Psoas muscle (tissue), 8 donors: ENCODE results near the gene SPAG16. TPM values are rescaled to one million over a fixed set of nuclear protein-coding genes. Genes with fewer than 3 reads are reported as not detected.

ENCODE experiments used
- ATAC-seq, 4 donors: fragments of 200-7000 bp; cut with Tn5 transposase; one replicate each; pipeline ENCODE4 v1.9.1; 2020; ENCODE audit warnings: moderate library complexity in 3 of 4, mild to moderate bottlenecking in 2 of 4
- DNase-seq, 2 donors: peaks; one replicate each; pipeline ENCODE4 v3.0.0-alpha.2; 2020
- H3K27ac ChIP-seq: fragments of 200-600 bp; one replicate; pipeline ENCODE4 v1.8.0; 2022
- H3K27me3 ChIP-seq, 3 donors: fragments of 200-600 bp in 1 of 3; one replicate each; pipeline versions ENCODE4 v1.6.1 to v1.8.0; 2013 to 2022; ENCODE audit warnings: low read length in 2 of 3, mild to moderate bottlenecking in 2 of 3, moderate library complexity in 1 of 3; ENCODE audit not compliant: insufficient read depth in 3 of 3
- H3K36me3 ChIP-seq, 2 donors: fragments of 200-600 bp in 1 of 2; one replicate each; pipeline versions ENCODE4 v1.6.1 to v1.8.0; 2013 to 2022; ENCODE audit warnings: low read depth in 1 of 2, mild to moderate bottlenecking in 1 of 2, moderate library complexity in 1 of 2; ENCODE audit not compliant: insufficient read depth in 1 of 2
- H3K4me1 ChIP-seq: fragments of 200-600 bp; one replicate; pipeline ENCODE4 v1.8.0; 2022
- H3K4me3 ChIP-seq: fragments of 200-600 bp; one replicate; pipeline ENCODE4 v1.8.0; 2022; ENCODE audit warnings: mild to moderate bottlenecking
- H3K9me3 ChIP-seq: fragments of 200-600 bp; one replicate; pipeline ENCODE4 v1.8.0; 2022
- CTCF ChIP-seq: fragments of 200-600 bp; IDR thresholded peaks from one replicate; pipeline ENCODE4 v1.8.0; 2022; ENCODE audit warnings: antibody characterized with exemption
- WGBS, 3 donors: extraction: QIAGEN DNeasy Blood & Tissue Kit; methylation state at CpG; one replicate each; pipeline versions ENCODE4 v1.1.6 to v1.1.7; 2013; 5-methylcytosine and 5-hydroxymethylcytosine counted together
- intact Hi-C, 2 donors: fragments of 100-400 bp; cut with DNase I; formaldehyde crosslinking; loops; one replicate each; pipeline versions ENCODE4 v1.11.0 to v1.14.2; 2022
- polyA plus RNA-seq, 3 donors: library from polyadenylated mRNA; stranded (reverse); fragments of 200-250 nt; gene quantifications; one replicate each; pipeline ENCODE4 v1.2.3, GENCODE V29; 2013
- total RNA-seq, 4 donors: library from RNA; stranded (reverse); fragmentation: NEBNext Ultra II Directional in 2 of 4; extraction: Animal tissue kit (Norgen Biotek cat#: 25700) in 2 of 4; gene quantifications; one replicate each; pipeline versions ENCODE4 v1.2.1 to v1.2.4, GENCODE V29; 2021 to 2023
- donor health status: healthy with polysubstance abuse.
- donor health status: DM: no; HTN: no; CAD: no; lungs with moderate emphysema.
- donor health status: Bipolar disorder and iron deficiency.
- donor health status: healthy.
- donor health status: DM: yes; HTN: yes; CAD: no.
- donor health status: DM: no; HTN: no; CAD: no.
- donor health status: DM: no; HTN: no; CAD: no.
- donor health status: DM: yes; HTN: yes; CAD: no.

SPAG16 gene
- total and polyA plus RNA-seq, 7 donors = 1.6 to 8.7 (median 4.3) TPM

GRCh38 chr2:214436470-214436869 is 1152.2 kb downstream of the SPAG16 start:
- intact Hi-C loops = no loop called here
- Histone ChIP-seq H3K9me3 (no peaks in the 10 kb centered on the region), H3K27ac (no peak overlapping the region), H3K4me3 (no peak overlapping the region), H3K36me3 (no peaks in the 10 kb centered on the region), H3K4me1 (no peaks in the 10 kb centered on the region), H3K27me3 (no peaks in the 10 kb centered on the region)
- 91 to 96% (median 94%) methylated on average over 4 of the region's 4 CpGs for WGBS, 3 donors
- TF ChIP-seq CTCF = no peak
- no peak for ATAC-seq
- no peak for DNase-seq

GRCh38 chr2:214450118-214450894 is 1166.0 kb downstream of the SPAG16 start:
- intact Hi-C loops = no loop called here
- H3K27me3 ChIP-seq = no peaks in the 10 kb centered on the region
- H3K9me3 ChIP-seq = no peaks in the 10 kb centered on the region
- no peak overlapping the region for H3K4me3 ChIP-seq
- no peaks in the 10 kb centered on the region for H3K4me1 ChIP-seq
- H3K27ac ChIP-seq = no peak overlapping the region
- DNase-seq = no peak
- ATAC-seq = no peak
- no peaks in the 10 kb centered on the region for H3K36me3 ChIP-seq
- no peak for TF ChIP-seq CTCF
- 76 to 90% (median 83%) methylated on average over 4 of the region's 4 CpGs for WGBS, 3 donors

GRCh38 chr2:214451516-214452275 is 1167.4 kb downstream of the SPAG16 start:
- H3K27ac ChIP-seq = no peak overlapping the region
- DNase-seq = no peak
- H3K36me3 ChIP-seq = no peaks in the 10 kb centered on the region
- intact Hi-C loops = no loop called here
- H3K4me1 ChIP-seq = no peaks in the 10 kb centered on the region
- no peak overlapping the region for H3K4me3 ChIP-seq
- ATAC-seq = no peak
- WGBS, 3 donors = 52 to 65% (median 61%) methylated on average over 2 of the region's 2 CpGs
- no peaks in the 10 kb centered on the region for H3K9me3 ChIP-seq
- H3K27me3 ChIP-seq = no peaks in the 10 kb centered on the region
- TF ChIP-seq CTCF = no peak

Other genes with a start within 250 kb of the SPAG16 start
- 10 to 100 TPM in 1 of 4 donors, 1 to 10 TPM in 3; 3.2 to 11.6 (median 6.5) TPM for gene IKZF2, start 132.9 kb upstream of the SPAG16 start, total RNA-seq
- 1 to 10 TPM in 1 of 3 donors, under 1 TPM in 2; 0.29 to 2.2 (median 0.56) TPM for gene IKZF2, start 132.9 kb upstream of the SPAG16 start, polyA plus RNA-seq